H9 (cell line): ENCODE measurements around the gene ZNF783. TPM values are rescaled to one million over a fixed set of nuclear protein-coding genes. Genes with fewer than 3 reads are reported as not detected.

Experiments used
- DNase-seq: peaks from one replicate; pipeline ENCODE4 v3.0.0-alpha.2; 2017
- H2AFZ ChIP-seq: one replicate; pipeline ENCODE4 v1.6.1; 2013; ENCODE audit warnings: mild to moderate bottlenecking, low read length, control low read depth, moderate library complexity
- H2AK5ac ChIP-seq: 2 replicates; pipeline ENCODE4 v1.6.1; 2013; ENCODE audit warnings: low read length, control low read depth, mixed read lengths; ENCODE audit not compliant: insufficient read length
- H2BK120ac ChIP-seq: one replicate; pipeline ENCODE4 v1.6.1; 2013; ENCODE audit warnings: low read depth, mild to moderate bottlenecking, low read length, control low read depth, inconsistent platforms; ENCODE audit not compliant: poor library complexity, severe bottlenecking
- H2BK12ac ChIP-seq: 2 replicates; pipeline ENCODE4 v1.6.1; 2013; ENCODE audit warnings: low read length, control low read depth, mixed read lengths, low read depth; ENCODE audit not compliant: insufficient read length
- H2BK15ac ChIP-seq: 2 replicates; pipeline ENCODE4 v1.6.1; 2013; ENCODE audit warnings: low read depth, low read length, control low read depth
- H2BK20ac ChIP-seq: one replicate; pipeline ENCODE4 v1.6.1; 2013; ENCODE audit warnings: low read depth, mild to moderate bottlenecking, low read length, control low read depth, inconsistent platforms; ENCODE audit not compliant: poor library complexity, severe bottlenecking
- H2BK5ac ChIP-seq: 2 replicates; pipeline ENCODE4 v1.6.1; 2013; ENCODE audit warnings: low read length, control low read depth, mixed read lengths; ENCODE audit not compliant: insufficient read length
- H3K14ac ChIP-seq: 2 replicates; pipeline ENCODE4 v1.6.1; 2013; ENCODE audit warnings: low read length, control low read depth; ENCODE audit not compliant: insufficient read depth
- H3K18ac ChIP-seq: 2 replicates; pipeline ENCODE4 v1.6.1; 2013; ENCODE audit warnings: low read depth, mild to moderate bottlenecking, mixed read lengths, low read length, control low read depth; ENCODE audit not compliant: insufficient read length
- H3K23ac ChIP-seq: 2 replicates; pipeline ENCODE4 v1.6.1; 2013; ENCODE audit warnings: low read length, control low read depth, mixed read lengths, low read depth; ENCODE audit not compliant: insufficient read length
- H3K23me2 ChIP-seq: 2 replicates; pipeline ENCODE4 v1.6.1; 2013; ENCODE audit warnings: low read depth, mild to moderate bottlenecking, mixed read lengths, low read length, control low read depth; ENCODE audit not compliant: insufficient read length, poor library complexity, severe bottlenecking
- H3K27ac ChIP-seq: 2 replicates; pipeline ENCODE4 v1.5.1; 2013; ENCODE audit warnings: low read length, control low read depth, mixed read lengths, low read depth; ENCODE audit not compliant: insufficient read length
- H3K27me3 ChIP-seq: 2 replicates; pipeline ENCODE4 v1.6.1; 2013; ENCODE audit warnings: low read length, control low read depth, inconsistent platforms; ENCODE audit not compliant: insufficient read depth
- H3K4ac ChIP-seq: 2 replicates; pipeline ENCODE4 v1.6.1; 2013; ENCODE audit warnings: low read depth, mild to moderate bottlenecking, control low read depth, inconsistent platforms, low read length, moderate library complexity
- H3K4me1 ChIP-seq: 2 replicates; pipeline ENCODE4 v1.6.1; 2013; ENCODE audit warnings: low read length, control low read depth, inconsistent platforms; ENCODE audit not compliant: insufficient read depth
- H3K4me2 ChIP-seq: 2 replicates; pipeline ENCODE4 v1.6.1; 2013; ENCODE audit warnings: low read length, control low read depth, mixed read lengths; ENCODE audit not compliant: insufficient read length, insufficient read depth
- H3K56ac ChIP-seq: 2 replicates; pipeline ENCODE4 v1.6.1; 2013; ENCODE audit warnings: low read depth, mild to moderate bottlenecking, mixed read lengths, low read length, control low read depth; ENCODE audit not compliant: insufficient read length
- H3K79me1 ChIP-seq: 2 replicates; pipeline ENCODE4 v1.6.1; 2013; ENCODE audit warnings: low read depth, mild to moderate bottlenecking, moderate library complexity, low read length, control low read depth, inconsistent platforms; ENCODE audit not compliant: insufficient read depth, poor library complexity, severe bottlenecking
- H3K79me2 ChIP-seq: 2 replicates; pipeline ENCODE4 v1.6.1; 2013; ENCODE audit warnings: low read length, control low read depth, inconsistent platforms; ENCODE audit not compliant: insufficient read depth
- H3K9ac ChIP-seq: 2 replicates; pipeline ENCODE4 v1.6.1; 2013; ENCODE audit warnings: low read length, control low read depth, mixed read lengths; ENCODE audit not compliant: insufficient read length; ENCODE audit errors: extremely low read depth
- H3K9me3 ChIP-seq: one replicate; pipeline ENCODE4 v1.6.1; 2013; ENCODE audit warnings: low read depth, low read length, inconsistent platforms; ENCODE audit not compliant: control insufficient read depth
- H3T11ph ChIP-seq: one replicate; pipeline ENCODE4 v1.6.1; 2013; ENCODE audit warnings: mild to moderate bottlenecking, low read length, control low read depth, inconsistent platforms
- H4K20me1 ChIP-seq: one replicate; pipeline ENCODE4 v1.6.1; 2013; ENCODE audit not compliant: control insufficient read depth, insufficient read length, insufficient read depth
- H4K5ac ChIP-seq: 2 replicates; pipeline ENCODE4 v1.6.1; 2013; ENCODE audit warnings: low read depth, mild to moderate bottlenecking, mixed read lengths, low read length, control low read depth; ENCODE audit not compliant: insufficient read length
- H4K8ac ChIP-seq: replicated peaks from 2 replicates; pipeline ENCODE4 v1.6.1; 2013; ENCODE audit warnings: low read length, control low read depth, mixed read lengths, low read depth; ENCODE audit not compliant: insufficient read length
- H4K91ac ChIP-seq: 2 replicates; pipeline ENCODE4 v1.6.1; 2013; ENCODE audit warnings: low read depth, mild to moderate bottlenecking, moderate library complexity, mixed read lengths, low read length, control low read depth; ENCODE audit not compliant: insufficient read length
- H3K27ac Mint-ChIP-seq, 3 experiments: 2 replicates in 2 of 3; 3 replicates in 1 of 3; pipeline ENCODE4 v1.8.0; 2020 to 2021; ENCODE audit warnings: mixed read lengths in 3 of 3, mild to moderate bottlenecking in 1 of 3, moderate library complexity in 1 of 3
- H3K27me3 Mint-ChIP-seq: 2 replicates; pipeline ENCODE4 v1.8.0; 2021; ENCODE audit warnings: low read depth, mild to moderate bottlenecking, moderate library complexity, mixed read lengths
- H3K36me3 Mint-ChIP-seq, 3 experiments: 2 replicates in 2 of 3; 3 replicates in 1 of 3; pipeline ENCODE4 v1.8.0; 2020 to 2021; ENCODE audit warnings: low read depth in 3 of 3, mixed read lengths in 3 of 3; ENCODE audit not compliant: insufficient read depth in 1 of 3
- H3K4me1 Mint-ChIP-seq, 2 experiments: 2 replicates each; pipeline ENCODE4 v1.8.0; 2020; ENCODE audit warnings: mixed read lengths in 2 of 2
- H3K4me3 Mint-ChIP-seq, 2 experiments: 2 replicates in 1 of 2; 3 replicates in 1 of 2; pipeline ENCODE4 v1.8.0; 2020 to 2021; ENCODE audit warnings: mild to moderate bottlenecking in 2 of 2, mixed read lengths in 2 of 2, moderate library complexity in 1 of 2
- H3K9me3 Mint-ChIP-seq, 2 experiments: 2 replicates in 1 of 2; 3 replicates in 1 of 2; pipeline ENCODE4 v1.8.0; 2020; ENCODE audit warnings: mild to moderate bottlenecking in 2 of 2, mixed read lengths in 2 of 2, moderate library complexity in 1 of 2
- WGBS: extraction: QIAGEN DNeasy Blood & Tissue Kit; methylation state at CpG from one replicate; pipeline ENCODE4 v1.1.7; 2013; ENCODE audit warnings: missing lambda C conversion rate, low lambda C conversion rate, mixed read lengths; ENCODE audit not compliant: insufficient read length; ENCODE audit errors: extremely low coverage; 5-methylcytosine and 5-hydroxymethylcytosine counted together
- total RNA-seq: library from RNA; stranded (reverse); gene quantifications from 2 replicates; pipeline ENCODE4 v1.2.1, GENCODE V29; 2021
- TF ChIP-seq, protein P1 (sequence below): fragments of 200-600 bp; sonication (generic); conservative IDR thresholded peaks from 3 replicates; pipeline ENCODE4 v1.8.0; 2021; ENCODE audit warnings: antibody characterized with exemption, mild to moderate bottlenecking

ZNF783 gene
- total RNA-seq, 1 experiment from 2014 or later: 13.6 TPM

DNA sequence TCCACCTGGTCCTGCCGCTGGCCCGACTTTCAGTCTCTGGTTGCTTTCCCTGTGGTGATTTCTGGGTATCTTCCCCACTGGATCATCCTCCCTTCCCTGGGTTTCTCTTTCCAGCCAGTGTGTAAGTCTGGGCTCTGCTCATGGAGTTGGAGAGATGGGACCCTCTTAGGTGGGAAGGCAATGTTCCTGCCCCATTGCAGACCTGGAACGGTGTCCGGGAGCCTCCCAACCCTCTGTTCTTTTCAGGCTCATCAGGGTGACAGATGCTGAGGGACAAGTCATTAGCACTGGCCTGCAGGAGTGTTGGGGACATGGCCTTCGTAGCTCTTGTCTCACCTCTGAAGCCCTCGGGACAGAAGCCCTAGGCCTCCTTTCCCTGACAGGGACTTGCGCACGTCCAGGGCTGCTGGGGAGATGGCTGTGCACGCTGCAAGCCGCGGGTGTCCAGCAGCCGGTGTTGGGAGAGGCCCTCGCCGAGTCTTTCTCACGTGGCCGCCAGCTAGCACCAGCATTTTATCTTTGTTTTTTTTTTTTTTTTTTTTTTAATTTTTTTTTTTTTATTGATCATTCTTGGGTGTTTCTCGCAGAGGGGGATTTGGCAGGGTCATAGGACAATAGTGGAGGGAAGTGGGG, 17.2 kb downstream of the ZNF783 start:
- H2BK12ac ChIP-seq: no peak overlapping the region
- H4K5ac ChIP-seq: no peak overlapping the region
- H2BK120ac ChIP-seq: no peak overlapping the region
- no peaks in the 10 kb centered on the region for H3K23me2 ChIP-seq
- no peaks in the 10 kb centered on the region for H3K4me1 ChIP-seq
- no peak overlapping the region for H3K56ac ChIP-seq
- H3K4me1 Mint-ChIP-seq: peaks cover 2% of the 10 kb centered on the region in 2 experiments
- H2AK5ac ChIP-seq: no peak overlapping the region
- no peak overlapping the region for H2BK20ac ChIP-seq
- H3K79me2 ChIP-seq: no peaks in the 10 kb centered on the region
- H3T11ph ChIP-seq: no peak overlapping the region
- no peaks in the 10 kb centered on the region for H3K27me3 ChIP-seq
- no peak overlapping the region for H3K4ac ChIP-seq
- H3K18ac ChIP-seq: no peak overlapping the region
- H3K27ac Mint-ChIP-seq: no peak overlapping the region
- no peak for DNase-seq
- H3K27ac ChIP-seq: no peak overlapping the region
- no peak overlapping the region for H3K4me3 Mint-ChIP-seq
- H3K9me3 Mint-ChIP-seq: peaks cover 0 to 3% of the 10 kb centered on the region in 2 experiments; a peak in 1 of 5 replicates
- no peaks in the 10 kb centered on the region for H3K9me3 ChIP-seq
- no peak overlapping the region for H3K9ac ChIP-seq
- H3K27me3 Mint-ChIP-seq: peaks cover 10% of the 10 kb centered on the region
- H2AFZ ChIP-seq: no peak overlapping the region
- no peaks in the 10 kb centered on the region for H3K79me1 ChIP-seq
- H2BK15ac ChIP-seq: no peak overlapping the region
- TF ChIP-seq, protein P1, sequence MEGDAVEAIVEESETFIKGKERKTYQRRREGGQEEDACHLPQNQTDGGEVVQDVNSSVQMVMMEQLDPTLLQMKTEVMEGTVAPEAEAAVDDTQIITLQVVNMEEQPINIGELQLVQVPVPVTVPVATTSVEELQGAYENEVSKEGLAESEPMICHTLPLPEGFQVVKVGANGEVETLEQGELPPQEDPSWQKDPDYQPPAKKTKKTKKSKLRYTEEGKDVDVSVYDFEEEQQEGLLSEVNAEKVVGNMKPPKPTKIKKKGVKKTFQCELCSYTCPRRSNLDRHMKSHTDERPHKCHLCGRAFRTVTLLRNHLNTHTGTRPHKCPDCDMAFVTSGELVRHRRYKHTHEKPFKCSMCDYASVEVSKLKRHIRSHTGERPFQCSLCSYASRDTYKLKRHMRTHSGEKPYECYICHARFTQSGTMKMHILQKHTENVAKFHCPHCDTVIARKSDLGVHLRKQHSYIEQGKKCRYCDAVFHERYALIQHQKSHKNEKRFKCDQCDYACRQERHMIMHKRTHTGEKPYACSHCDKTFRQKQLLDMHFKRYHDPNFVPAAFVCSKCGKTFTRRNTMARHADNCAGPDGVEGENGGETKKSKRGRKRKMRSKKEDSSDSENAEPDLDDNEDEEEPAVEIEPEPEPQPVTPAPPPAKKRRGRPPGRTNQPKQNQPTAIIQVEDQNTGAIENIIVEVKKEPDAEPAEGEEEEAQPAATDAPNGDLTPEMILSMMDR: no peak
- H4K8ac ChIP-seq: no peak overlapping the region
- H2BK5ac ChIP-seq: no peak overlapping the region
- no CpG with 5 or more reads among the region's 17 CpGs for WGBS
- H3K14ac ChIP-seq: no peak overlapping the region
- no peak overlapping the region for H4K91ac ChIP-seq
- no peak overlapping the region for H3K23ac ChIP-seq
- peaks cover 33 to 51% (median 46%) of the 10 kb centered on the region in 3 experiments for H3K36me3 Mint-ChIP-seq
- H3K4me2 ChIP-seq: no peak overlapping the region
- H4K20me1 ChIP-seq: no peaks in the 10 kb centered on the region
